Measurements from ENCODE around the gene KSR1.

KSR1 gene

GRCh38 chr17:27519550-27519949 lies 63.3 kb downstream of the KSR1 start:
- DNase-seq: no peak

- DNase-seq: no peak
These were observed 64.4 kb downstream of the KSR1 start for GRCh38 chr17:27520491-27521185.

- DNase-seq: no peak
These were observed 65.2 kb downstream of the KSR1 start for GRCh38 chr17:27521281-27522027.

GRCh38 chr17:27522028-27522635 lies 65.9 kb downstream of the KSR1 start:
- no peak for DNase-seq

GRCh38 chr17:27523712-27524111 lies 67.5 kb downstream of the KSR1 start:
- DNase-seq: no peak

- no peak for DNase-seq
These were observed 68.3 kb downstream of the KSR1 start for GRCh38 chr17:27524594-27524993.

- no peak for DNase-seq
These were observed 69.1 kb downstream of the KSR1 start for GRCh38 chr17:27525316-27525715.

GRCh38 chr17:27525836-27526603 lies 69.8 kb downstream of the KSR1 start:
- peak; percentile 55 to 59 for DNase-seq

- DNase-seq: peak; percentile 83 to 88
These were observed 70.4 kb downstream of the KSR1 start for GRCh38 chr17:27526604-27527002.

- peak; percentile 75 to 94 for DNase-seq
These were observed 73.1 kb downstream of the KSR1 start for GRCh38 chr17:27529230-27529796.

- DNase-seq: peak; percentile 88 to 96
These were observed 74.6 kb downstream of the KSR1 start for GRCh38 chr17:27530764-27531391.

- peak; percentile 30 to 45 for DNase-seq
These were observed 75.3 kb downstream of the KSR1 start for GRCh38 chr17:27531469-27531961.

- peak; percentile 96 for DNase-seq
These were observed 76.3 kb downstream of the KSR1 start for GRCh38 chr17:27532269-27533263.

GRCh38 chr17:27533874-27534815 lies 77.9 kb downstream of the KSR1 start:
- DNase-seq: no peak

GRCh38 chr17:27535178-27535928 lies 79.1 kb downstream of the KSR1 start:
- DNase-seq: no peak

- DNase-seq: no peak
These were observed 79.7 kb downstream of the KSR1 start for GRCh38 chr17:27535975-27536374.

- peak in 1 of 2 donors; percentile 40 for DNase-seq
These were observed 80.5 kb downstream of the KSR1 start for GRCh38 chr17:27536781-27537180.

- no peak for DNase-seq
These were observed 82.1 kb downstream of the KSR1 start for GRCh38 chr17:27538156-27538955.
